Memory B cell (primary cell): Measurements from ENCODE around the gene BLVRB.

Experiments used
- ATAC-seq: fragments of 150-1000 bp; cut with Tn5 transposase; 2 replicates; pipeline ENCODE4 v1.10.0; 2021; ENCODE audit warnings: low read depth, mild to moderate bottlenecking, moderate library complexity
- DNase-seq, 2 donors: peaks; one replicate each; pipeline ENCODE4 v3.0.0; 2022; ENCODE audit warnings: low spot score in 2 of 2
- H3K27ac Mint-ChIP-seq: one replicate; pipeline ENCODE4 v1.8.0; 2022; ENCODE audit warnings: mild to moderate bottlenecking, moderate library complexity, mixed read lengths
- H3K27me3 Mint-ChIP-seq: one replicate; pipeline ENCODE4 v1.8.0; 2022; ENCODE audit warnings: mixed read lengths
- H3K36me3 Mint-ChIP-seq: one replicate; pipeline ENCODE4 v1.8.0; 2022; ENCODE audit warnings: mild to moderate bottlenecking, mixed read lengths
- H3K4me1 Mint-ChIP-seq: one replicate; pipeline ENCODE4 v1.8.0; 2022; ENCODE audit warnings: mixed read lengths
- H3K4me3 Mint-ChIP-seq: one replicate; pipeline ENCODE4 v1.8.0; 2022; ENCODE audit warnings: mild to moderate bottlenecking, moderate library complexity, mixed read lengths
- H3K9me3 Mint-ChIP-seq: one replicate; pipeline ENCODE4 v1.8.0; 2022; ENCODE audit warnings: mixed read lengths

BLVRB gene

GRCh38 chr19:40407714-40408597 lies 57.6 kb downstream of the BLVRB start:
- H3K27me3 Mint-ChIP-seq = no peaks in the 10 kb centered on the region
- peaks cover 23% of the 10 kb centered on the region for H3K4me1 Mint-ChIP-seq
- DNase-seq (no peak), ATAC-seq (no peak)
- H3K36me3 Mint-ChIP-seq = no peaks in the 10 kb centered on the region
- peak overlapping the region; percentile 22 for H3K4me3 Mint-ChIP-seq
- H3K9me3 Mint-ChIP-seq = no peaks in the 10 kb centered on the region
- H3K27ac Mint-ChIP-seq = peak overlapping the region; percentile 32

- Mint-ChIP-seq H3K9me3 (no peaks in the 10 kb centered on the region), H3K4me1 (peaks cover 23% of the 10 kb centered on the region), H3K27ac (no peak overlapping the region), H3K36me3 (no peaks in the 10 kb centered on the region), H3K4me3 (peak overlapping the region; percentile 97), H3K27me3 (peaks cover 2% of the 10 kb centered on the region)
- DNase-seq (peak; percentile 78 to 82), ATAC-seq (peak; percentile 75)
These were observed 62.1 kb downstream of the BLVRB start for GRCh38 chr19:40403262-40403984.

- H3K4me3 Mint-ChIP-seq = no peak overlapping the region
- peaks cover 2% of the 10 kb centered on the region for H3K27me3 Mint-ChIP-seq
- H3K27ac Mint-ChIP-seq = no peak overlapping the region
- H3K4me1 Mint-ChIP-seq = peaks cover 14% of the 10 kb centered on the region
- ATAC-seq (no peak), DNase-seq (no peak)
- no peaks in the 10 kb centered on the region for H3K9me3 Mint-ChIP-seq
- no peaks in the 10 kb centered on the region for H3K36me3 Mint-ChIP-seq
These were observed 65.0 kb downstream of the BLVRB start for GRCh38 chr19:40400559-40400958.

DNA sequence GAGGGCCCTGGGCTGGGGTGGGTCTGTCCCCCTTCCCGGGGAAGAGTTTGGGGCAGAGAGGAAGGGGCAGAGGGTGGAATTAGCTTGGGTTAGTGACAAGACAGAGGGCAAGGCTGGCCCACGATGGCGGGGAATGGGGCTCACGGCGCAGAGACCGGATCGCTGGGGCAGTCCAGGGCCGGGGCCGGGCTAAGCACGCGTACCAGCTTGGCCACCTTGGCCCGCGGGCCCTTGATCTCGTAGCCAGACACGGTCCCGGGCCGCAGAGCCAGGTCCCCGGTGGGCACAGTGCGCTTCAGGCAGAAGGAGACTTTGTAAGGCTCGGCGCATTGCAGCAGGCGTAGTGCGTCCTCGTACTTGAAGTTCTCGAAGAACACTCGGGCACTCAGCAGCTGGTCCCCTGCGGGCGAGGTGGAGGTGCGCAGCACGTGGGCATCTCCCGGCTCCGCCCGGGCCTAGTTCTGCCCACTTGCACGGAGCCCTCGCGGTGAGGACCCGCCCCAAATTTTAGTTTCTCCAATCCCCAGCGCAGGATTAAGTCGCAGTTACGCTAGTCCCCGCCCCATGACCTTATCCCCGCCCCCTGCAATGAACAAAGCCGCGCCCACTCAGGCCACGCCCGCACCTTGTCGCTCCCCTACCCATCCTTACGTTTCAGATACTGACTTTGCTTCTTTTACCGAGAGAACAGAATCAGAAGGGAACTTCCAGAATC lies 67.0 kb downstream of the BLVRB start:
- peak; percentile 49 for ATAC-seq

More for the DNA sequence above, 67.0 kb downstream of the BLVRB start:
- no peak overlapping the region for H3K4me3 Mint-ChIP-seq
- no peak overlapping the region for H3K27ac Mint-ChIP-seq
- H3K4me1 Mint-ChIP-seq = peaks cover 7% of the 10 kb centered on the region
- no peaks in the 10 kb centered on the region for H3K9me3 Mint-ChIP-seq
- peaks cover 2% of the 10 kb centered on the region for H3K27me3 Mint-ChIP-seq
- no peak for DNase-seq
- H3K36me3 Mint-ChIP-seq = no peaks in the 10 kb centered on the region
